HEK293 (cell line): ENCODE measurements around the gene TSC22D3.

Experiments used
- BCL11B ChIP-seq: fragments of 450-650 bp; formaldehyde crosslinking; IDR thresholded peaks from 2 replicates; pipeline ENCODE4 v1.5.1; 2016; ENCODE audit warnings: low read depth, missing biosample characterization, missing genetic modification characterization
- GLIS1 ChIP-seq: fragments of 450-650 bp; formaldehyde crosslinking; IDR thresholded peaks from 2 replicates; pipeline ENCODE4 v1.5.1; 2016; ENCODE audit warnings: missing biosample characterization, missing genetic modification characterization
- KLF10 ChIP-seq: fragments of 450-650 bp; IDR thresholded peaks from 2 replicates; pipeline ENCODE4 v1.5.1; 2018; ENCODE audit warnings: missing biosample characterization, mild to moderate bottlenecking, missing genetic modification characterization
- KLF9 ChIP-seq: fragments of 450-650 bp; formaldehyde crosslinking; IDR thresholded peaks from 2 replicates; pipeline ENCODE4 v1.5.1; 2016; ENCODE audit warnings: missing biosample characterization, missing genetic modification characterization, low read depth
- MYNN ChIP-seq: fragments of 450-650 bp; formaldehyde crosslinking; IDR thresholded peaks from 2 replicates; pipeline ENCODE4 v1.5.1; 2016; ENCODE audit warnings: missing biosample characterization, missing genetic modification characterization, borderline replicate concordance
- PRDM2 ChIP-seq: fragments of 450-650 bp; formaldehyde crosslinking; IDR thresholded peaks from 2 replicates; pipeline ENCODE4 v1.5.1; 2016; ENCODE audit warnings: missing biosample characterization, missing genetic modification characterization, borderline replicate concordance
- PRDM4 ChIP-seq: fragments of 450-650 bp; formaldehyde crosslinking; IDR thresholded peaks from 2 replicates; pipeline ENCODE4 v1.5.1; 2017; ENCODE audit warnings: missing biosample characterization, missing genetic modification characterization
- TRIM28 ChIP-seq: IDR thresholded peaks from 2 replicates; pipeline ENCODE4 v1.6.1; 2011; ENCODE audit warnings: low read length, control low read depth, borderline replicate concordance
- WT1 ChIP-seq: fragments of 450-650 bp; formaldehyde crosslinking; IDR thresholded peaks from 2 replicates; pipeline ENCODE4 v1.5.1; 2016; ENCODE audit warnings: missing biosample characterization, missing genetic modification characterization
- YY1 ChIP-seq: fragments of 450-650 bp; formaldehyde crosslinking; IDR thresholded peaks from 2 replicates; pipeline ENCODE4 v1.5.1; 2018; ENCODE audit warnings: missing biosample characterization, missing genetic modification characterization
- ZBTB11 ChIP-seq: fragments of 450-650 bp; formaldehyde crosslinking; conservative IDR thresholded peaks from 2 replicates; pipeline ENCODE4 v1.5.1; 2016; ENCODE audit warnings: low read depth, missing biosample characterization, missing genetic modification characterization
- ZBTB17 ChIP-seq: fragments of 450-650 bp; formaldehyde crosslinking; IDR thresholded peaks from 2 replicates; pipeline ENCODE4 v1.5.1; 2016; ENCODE audit warnings: missing biosample characterization, missing genetic modification characterization
- ZBTB26 ChIP-seq: fragments of 450-650 bp; formaldehyde crosslinking; optimal IDR thresholded peaks from 2 replicates; pipeline ENCODE3; 2016; ENCODE audit warnings: missing biosample characterization, mild to moderate bottlenecking, missing genetic modification characterization
- ZEB2 ChIP-seq: fragments of 450-650 bp; formaldehyde crosslinking; IDR thresholded peaks from 2 replicates; pipeline ENCODE4 v1.5.1; 2016; ENCODE audit warnings: missing biosample characterization, missing genetic modification characterization
- ZFHX2 ChIP-seq: fragments of 450-650 bp; formaldehyde crosslinking; conservative IDR thresholded peaks from 2 replicates; pipeline ENCODE4 v1.5.1; 2016; ENCODE audit warnings: missing biosample characterization, missing genetic modification characterization
- ZNF169 ChIP-seq: fragments of 450-650 bp; formaldehyde crosslinking; IDR thresholded peaks from 2 replicates; pipeline ENCODE4 v1.5.1; 2016; ENCODE audit warnings: missing biosample characterization, missing genetic modification characterization
- ZNF239 ChIP-seq: fragments of 450-650 bp; formaldehyde crosslinking; IDR thresholded peaks from 2 replicates; pipeline ENCODE4 v1.5.1; 2016; ENCODE audit warnings: missing biosample characterization, missing genetic modification characterization
- ZNF26 ChIP-seq: fragments of 450-650 bp; formaldehyde crosslinking; IDR thresholded peaks from 2 replicates; pipeline ENCODE4 v1.5.1; 2016; ENCODE audit warnings: missing biosample characterization, missing genetic modification characterization
- ZNF274 ChIP-seq, 2 experiments: fragments of 200-500 bp in 1 of 2; fragments of 450-650 bp in 1 of 2; sonication (Bioruptor generic) in 1 of 2; formaldehyde crosslinking in 1 of 2; IDR thresholded peaks; 2 replicates each; pipeline versions ENCODE4 v1.5.1 to v1.6.1; 2014 to 2016; ENCODE audit warnings: borderline replicate concordance in 1 of 2, inconsistent platforms in 1 of 2, low read length in 1 of 2, missing biosample characterization in 1 of 2, missing genetic modification characterization in 1 of 2
- ZNF341 ChIP-seq: fragments of 450-650 bp; formaldehyde crosslinking; IDR thresholded peaks from 2 replicates; pipeline ENCODE4; 2016; ENCODE audit warnings: low read depth, missing biosample characterization, missing genetic modification characterization
- ZNF416 ChIP-seq: fragments of 450-650 bp; formaldehyde crosslinking; IDR thresholded peaks from 2 replicates; pipeline ENCODE4 v1.5.1; 2016; ENCODE audit warnings: missing biosample characterization, missing genetic modification characterization
- ZNF548 ChIP-seq: fragments of 450-650 bp; formaldehyde crosslinking; IDR thresholded peaks from 2 replicates; pipeline ENCODE4 v1.5.1; 2016; ENCODE audit warnings: missing biosample characterization, missing genetic modification characterization
- ZNF658 ChIP-seq: fragments of 450-650 bp; formaldehyde crosslinking; IDR thresholded peaks from 2 replicates; pipeline ENCODE4; 2016; ENCODE audit warnings: missing biosample characterization, missing genetic modification characterization
- ZNF830 ChIP-seq: fragments of 450-650 bp; IDR thresholded peaks from 2 replicates; pipeline ENCODE4 v1.5.0; 2018; ENCODE audit warnings: missing biosample characterization, missing genetic modification characterization, low read depth, mild to moderate bottlenecking, moderate library complexity
- ZNF843 ChIP-seq: fragments of 450-650 bp; formaldehyde crosslinking; IDR thresholded peaks from 2 replicates; pipeline ENCODE4 v1.5.1; 2016; ENCODE audit warnings: missing biosample characterization, missing genetic modification characterization

TSC22D3 gene

GRCh38 chrX:107747596-107748161 lies 27.9 kb downstream of the TSC22D3 start (continued):
- TF ChIP-seq ZBTB17 = peak; percentile 66
- TF ChIP-seq ZBTB11 (tag by site-specific recombination) = no peak
- TF ChIP-seq PRDM4 = 0 out of 2 replicates have a peak, but pooled peaks have one; percentile 39
- no peak for TF ChIP-seq ZNF658 (tag by site-specific recombination)
- peak; percentile 86 for TF ChIP-seq KLF10 (tag by site-specific recombination)
- TF ChIP-seq BCL11B (tag by site-specific recombination) = peak; percentile 47; the same call in 1 of the 2 replicates
- peak; percentile 84 for TF ChIP-seq ZNF341
- peak; percentile 33; the same call in 1 of the 2 replicates for TF ChIP-seq TRIM28
- peak; percentile 71 for TF ChIP-seq KLF9 (tag by site-specific recombination)
- TF ChIP-seq PRDM2 (tag by site-specific recombination) = no peak
- no peak for TF ChIP-seq ZNF416 (tag by site-specific recombination)
- no peak for TF ChIP-seq ZNF830 (tag by site-specific recombination)
- TF ChIP-seq YY1 (tag by site-specific recombination) = no peak
- TF ChIP-seq ZFHX2 (tag by site-specific recombination) = peak; percentile 64
- no peak for TF ChIP-seq ZNF548 (tag by site-specific recombination)
- peak; percentile 90 for TF ChIP-seq WT1 (tag by site-specific recombination)
- TF ChIP-seq ZEB2 (tag by site-specific recombination) = 0 out of 2 replicates have a peak, but pooled peaks have one; percentile 28
- no peak for TF ChIP-seq ZNF26 (tag by site-specific recombination)
- TF ChIP-seq ZNF239 (tag by site-specific recombination) = no peak
- no peak for TF ChIP-seq ZNF274 (IDR thresholded peaks at IDR 0.05; ENCODE audit: low read length)
- TF ChIP-seq ZNF274 (tag by site-specific recombination; IDR thresholded peaks at IDR 0.05; ENCODE audit: borderline replicate concordance) = no peak
- TF ChIP-seq MYNN = no peak
- no peak for TF ChIP-seq ZNF169 (tag by site-specific recombination)
- no peak for TF ChIP-seq ZBTB26 (tag by site-specific recombination)
- TF ChIP-seq ZNF843 (tag by site-specific recombination) = no peak; the same call in 1 of the 2 replicates
- peak; percentile 60 for TF ChIP-seq GLIS1 (tag by site-specific recombination)
